DOHH2 (cell line): ENCODE results near the gene STK16.

Experiments
- H3F3A ChIP-seq: fragments of 200-600 bp; sonication (generic), shearing (Covaris generic); 2 replicates; pipeline ENCODE4 v1.6.0; 2016; ENCODE audit warnings: antibody characterized with exemption, mild to moderate bottlenecking; ENCODE audit not compliant: control insufficient read depth, insufficient read depth
- H3K27ac ChIP-seq: fragments of 200-600 bp; sonication (generic); 2 replicates; pipeline ENCODE4 v1.5.1; 2014; ENCODE audit warnings: low read depth, mild to moderate bottlenecking, low read length, moderate library complexity
- H3K27me3 ChIP-seq: fragments of 200-600 bp; sonication (generic); 2 replicates; pipeline ENCODE4 v1.6.1; 2014; ENCODE audit warnings: mild to moderate bottlenecking, low read length, mixed read lengths; ENCODE audit not compliant: control insufficient read depth
- H3K36me3 ChIP-seq: fragments of 200-600 bp; sonication (generic); 2 replicates; pipeline ENCODE4 v1.6.1; 2014; ENCODE audit warnings: mild to moderate bottlenecking, low read length, moderate library complexity, mixed read lengths; ENCODE audit not compliant: control insufficient read depth
- H3K4me1 ChIP-seq: fragments of 200-600 bp; sonication (generic); 2 replicates; pipeline ENCODE4 v1.6.1; 2014; ENCODE audit warnings: mild to moderate bottlenecking, low read length, mixed read lengths; ENCODE audit not compliant: control insufficient read depth
- H3K4me2 ChIP-seq: fragments of 200-600 bp; sonication (generic); 2 replicates; pipeline ENCODE4 v1.6.0; 2014; ENCODE audit warnings: mild to moderate bottlenecking, low read length, moderate library complexity
- H3K4me3 ChIP-seq: fragments of 200-600 bp; sonication (generic); 2 replicates; pipeline ENCODE4 v1.5.1; 2014; ENCODE audit warnings: mild to moderate bottlenecking, low read length, mixed read lengths
- H3K79me2 ChIP-seq: fragments of 200-600 bp; sonication (generic); 2 replicates; pipeline ENCODE4 v1.6.1; 2014; ENCODE audit warnings: mild to moderate bottlenecking, low read length, mixed read lengths; ENCODE audit not compliant: control insufficient read depth
- H3K9me2 ChIP-seq: fragments of 200-600 bp; sonication (generic); replicated peaks from 2 replicates; pipeline ENCODE4 v1.6.1; 2014; ENCODE audit warnings: mild to moderate bottlenecking, low read length, mixed read lengths; ENCODE audit not compliant: control insufficient read depth
- H3K9me3 ChIP-seq: fragments of 200-600 bp; sonication (generic); 2 replicates; pipeline ENCODE4 v1.6.1; 2014; ENCODE audit warnings: antibody characterized with exemption, low read length, mixed read lengths; ENCODE audit not compliant: control insufficient read depth, insufficient read depth
- H4K20me1 ChIP-seq: fragments of 200-600 bp; sonication (generic); 2 replicates; pipeline ENCODE4 v1.6.0; 2014; ENCODE audit warnings: low read depth, mild to moderate bottlenecking, antibody characterized with exemption, low read length, moderate library complexity; ENCODE audit not compliant: control insufficient read depth, insufficient read depth
- EZH2phosphoT487 ChIP-seq: fragments of 200-600 bp; sonication (generic); IDR thresholded peaks from 2 replicates; pipeline ENCODE4 v1.6.1; 2017; ENCODE audit warnings: borderline replicate concordance, mild to moderate bottlenecking, antibody characterized with exemption, low read length, moderate library complexity, mixed read lengths
- TF ChIP-seq, protein P1 (sequence below): fragments of 200-600 bp; sonication (generic); IDR thresholded peaks from one replicate; pipeline ENCODE4 v1.5.1; 2014; ENCODE audit warnings: antibody characterized with exemption, mild to moderate bottlenecking, low read depth, low read length; ENCODE audit not compliant: poor library complexity, severe bottlenecking

STK16 gene

DNA sequence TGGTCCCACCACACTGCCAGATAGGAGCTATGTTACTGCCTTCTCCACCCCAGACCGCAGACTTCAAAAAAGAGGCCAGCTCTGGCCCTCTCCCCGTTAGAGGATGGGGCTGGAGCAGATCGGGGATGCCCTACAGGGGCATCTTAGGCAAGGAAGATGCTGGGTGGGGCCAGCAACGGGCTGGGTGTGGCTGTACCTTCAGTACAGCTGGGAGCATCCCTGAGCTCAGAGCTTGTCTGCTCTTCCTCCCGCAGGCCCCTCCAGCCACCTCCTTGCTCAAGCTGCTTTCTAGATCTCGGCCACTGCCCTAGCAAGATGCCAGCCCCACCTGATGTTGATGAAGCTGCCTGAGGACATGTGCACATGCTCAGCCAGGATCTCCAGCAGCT, 54.1 kb downstream of the STK16 start:
- H3K9me2 ChIP-seq = no peaks in the 10 kb centered on the region
- no peaks in the 10 kb centered on the region for H3K79me2 ChIP-seq
- peaks cover 49% of the 10 kb centered on the region for H3K27me3 ChIP-seq
- no peak for TF ChIP-seq EZH2phosphoT487
- TF ChIP-seq, protein P1, sequence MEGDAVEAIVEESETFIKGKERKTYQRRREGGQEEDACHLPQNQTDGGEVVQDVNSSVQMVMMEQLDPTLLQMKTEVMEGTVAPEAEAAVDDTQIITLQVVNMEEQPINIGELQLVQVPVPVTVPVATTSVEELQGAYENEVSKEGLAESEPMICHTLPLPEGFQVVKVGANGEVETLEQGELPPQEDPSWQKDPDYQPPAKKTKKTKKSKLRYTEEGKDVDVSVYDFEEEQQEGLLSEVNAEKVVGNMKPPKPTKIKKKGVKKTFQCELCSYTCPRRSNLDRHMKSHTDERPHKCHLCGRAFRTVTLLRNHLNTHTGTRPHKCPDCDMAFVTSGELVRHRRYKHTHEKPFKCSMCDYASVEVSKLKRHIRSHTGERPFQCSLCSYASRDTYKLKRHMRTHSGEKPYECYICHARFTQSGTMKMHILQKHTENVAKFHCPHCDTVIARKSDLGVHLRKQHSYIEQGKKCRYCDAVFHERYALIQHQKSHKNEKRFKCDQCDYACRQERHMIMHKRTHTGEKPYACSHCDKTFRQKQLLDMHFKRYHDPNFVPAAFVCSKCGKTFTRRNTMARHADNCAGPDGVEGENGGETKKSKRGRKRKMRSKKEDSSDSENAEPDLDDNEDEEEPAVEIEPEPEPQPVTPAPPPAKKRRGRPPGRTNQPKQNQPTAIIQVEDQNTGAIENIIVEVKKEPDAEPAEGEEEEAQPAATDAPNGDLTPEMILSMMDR = no peak
- no peaks in the 10 kb centered on the region for H3K9me3 ChIP-seq
- no peak overlapping the region for H3K4me3 ChIP-seq
- peaks cover 14% of the 10 kb centered on the region for H3K4me1 ChIP-seq
- H3F3A ChIP-seq = peaks cover 2% of the 10 kb centered on the region; the same call in 1 of the 2 replicates
- no peaks in the 10 kb centered on the region for H4K20me1 ChIP-seq
- no peak overlapping the region for H3K27ac ChIP-seq
- no peak overlapping the region for H3K4me2 ChIP-seq
- H3K36me3 ChIP-seq = no peaks in the 10 kb centered on the region
